Measurements from ENCODE around the gene UBN2.

DNA sequence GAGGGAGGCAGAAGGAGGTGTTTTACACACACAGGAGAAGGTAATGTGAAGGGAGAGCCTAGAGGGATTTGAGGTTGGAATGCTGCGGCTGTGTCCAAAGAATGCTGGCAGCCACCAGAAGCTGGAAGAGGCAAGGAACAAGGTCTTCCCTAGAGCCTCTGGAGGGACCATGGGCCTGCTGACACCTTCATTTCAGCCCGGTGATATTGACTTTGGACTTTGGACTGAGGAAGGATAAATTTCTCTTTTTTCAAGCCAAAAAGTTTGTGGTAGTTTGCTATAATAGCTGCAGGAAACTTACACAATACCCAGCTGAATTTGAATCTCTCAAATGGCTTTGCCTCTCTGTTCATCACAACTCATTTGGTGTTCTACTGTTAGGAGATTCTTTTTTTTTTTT lies 34.6 kb downstream of the UBN2 start:
- TF ChIP-seq, protein P1, sequence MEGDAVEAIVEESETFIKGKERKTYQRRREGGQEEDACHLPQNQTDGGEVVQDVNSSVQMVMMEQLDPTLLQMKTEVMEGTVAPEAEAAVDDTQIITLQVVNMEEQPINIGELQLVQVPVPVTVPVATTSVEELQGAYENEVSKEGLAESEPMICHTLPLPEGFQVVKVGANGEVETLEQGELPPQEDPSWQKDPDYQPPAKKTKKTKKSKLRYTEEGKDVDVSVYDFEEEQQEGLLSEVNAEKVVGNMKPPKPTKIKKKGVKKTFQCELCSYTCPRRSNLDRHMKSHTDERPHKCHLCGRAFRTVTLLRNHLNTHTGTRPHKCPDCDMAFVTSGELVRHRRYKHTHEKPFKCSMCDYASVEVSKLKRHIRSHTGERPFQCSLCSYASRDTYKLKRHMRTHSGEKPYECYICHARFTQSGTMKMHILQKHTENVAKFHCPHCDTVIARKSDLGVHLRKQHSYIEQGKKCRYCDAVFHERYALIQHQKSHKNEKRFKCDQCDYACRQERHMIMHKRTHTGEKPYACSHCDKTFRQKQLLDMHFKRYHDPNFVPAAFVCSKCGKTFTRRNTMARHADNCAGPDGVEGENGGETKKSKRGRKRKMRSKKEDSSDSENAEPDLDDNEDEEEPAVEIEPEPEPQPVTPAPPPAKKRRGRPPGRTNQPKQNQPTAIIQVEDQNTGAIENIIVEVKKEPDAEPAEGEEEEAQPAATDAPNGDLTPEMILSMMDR (IDR thresholded peaks at IDR 0.05): no peak
- TF ChIP-seq POLR2A (IDR thresholded peaks at IDR 0.05): no peak

All from Peyer's patch (tissue), 4 donors.